ENCODE measurements around the gene SLC2A6.

GRCh38 chr9:133472753-133473378, 6.0 kb downstream of the SLC2A6 start:
- TF ChIP-seq POLR2A (IDR thresholded peaks at IDR 0.05) (no peak), CTCF (IDR thresholded peaks at IDR 0.05) (no peak)
